A673 (cell line): ENCODE measurements around the gene TCF7L1. TPM values are rescaled to one million over a fixed set of nuclear protein-coding genes. Genes with fewer than 3 reads are reported as not detected.

Source experiments
- BruUV-seq: library from RNA; stranded (reverse); fragments of 400-500 nt; replicated peaks from 2 replicates; lab custom pipeline; 2021; lab: Mats Ljungman, UMichigan
- CTCF ChIA-PET: fragments of 300-600 bp; sonication (Branson Sonifier 250); formaldehyde crosslinking; loops from one replicate; lab custom pipeline; 2022; ENCODE audit warnings: antibody characterized with exemption; lab: Charles Lee
- POLR2A ChIA-PET: fragments of 300-600 bp; sonication (Branson Sonifier 250); formaldehyde crosslinking; loops from one replicate; lab custom pipeline; 2022; ENCODE audit warnings: antibody characterized with exemption; ENCODE audit not compliant: low non-redundant PET; lab: Charles Lee
- DNase-seq: peaks from one replicate; pipeline ENCODE4 v3.0.0-alpha.2; 2015; ENCODE audit warnings: low spot score
- H3K27ac ChIP-seq: fragments of 200-600 bp; sonication (generic); 2 replicates; pipeline ENCODE4 v1.5.1; 2016; ENCODE audit warnings: mixed run types, low read depth, mild to moderate bottlenecking, mixed read lengths, antibody characterized with exemption, low read length; ENCODE audit not compliant: poor library complexity, severe bottlenecking
- H3K27me3 ChIP-seq: fragments of 200-600 bp; sonication (generic); replicated peaks from 2 replicates; pipeline ENCODE4 v1.6.1; 2017; ENCODE audit warnings: mixed run types, low read depth, mild to moderate bottlenecking, mixed read lengths, antibody characterized with exemption, low read length; ENCODE audit not compliant: insufficient read depth, poor library complexity
- H3K36me3 ChIP-seq: fragments of 200-600 bp; sonication (generic); 2 replicates; pipeline ENCODE4 v1.6.1; 2016; ENCODE audit warnings: mixed run types, mild to moderate bottlenecking, mixed read lengths, antibody characterized with exemption, low read length; ENCODE audit not compliant: insufficient read depth, poor library complexity, severe bottlenecking
- H3K4me1 ChIP-seq: fragments of 200-600 bp; sonication (generic); 2 replicates; pipeline ENCODE4 v1.6.1; 2017; ENCODE audit warnings: mixed run types, mild to moderate bottlenecking, mixed read lengths, antibody characterized with exemption, low read length; ENCODE audit not compliant: insufficient read depth, poor library complexity, severe bottlenecking
- H3K4me3 ChIP-seq: fragments of 200-600 bp; sonication (generic); 2 replicates; pipeline ENCODE4 v1.5.1; 2016; ENCODE audit warnings: low read depth, mixed run types, mild to moderate bottlenecking, mixed read lengths, low read length; ENCODE audit not compliant: poor library complexity, severe bottlenecking
- H3K9me3 ChIP-seq: fragments of 200-600 bp; sonication (generic); 2 replicates; pipeline ENCODE4 v1.6.1; 2016; ENCODE audit warnings: mixed run types, low read depth, mild to moderate bottlenecking, mixed read lengths, antibody characterized with exemption, low read length; ENCODE audit not compliant: poor library complexity, severe bottlenecking
- EZH2 ChIP-seq: fragments of 200-600 bp; sonication (generic); IDR thresholded peaks from 2 replicates; pipeline ENCODE4 v1.6.1; 2017; ENCODE audit warnings: borderline replicate concordance, low read depth, mild to moderate bottlenecking, mixed read lengths, antibody characterized with exemption, low read length; ENCODE audit not compliant: poor library complexity, severe bottlenecking
- intact Hi-C: fragments of 100-400 bp; cut with micrococcal nuclease; formaldehyde crosslinking; loops from one replicate; pipeline ENCODE4 v1.10.0; 2022; ENCODE audit not compliant: unreplicated experiment
- total RNA-seq: library from RNA; stranded (reverse); gene quantifications from 2 replicates; pipeline ENCODE4 v1.2.3, GENCODE V29; 2021
- TF ChIP-seq, protein P1 (sequence below): fragments of 300-800, 200-600 bp; sonication (generic); conservative IDR thresholded peaks from 2 replicates; pipeline ENCODE4 v1.5.1; 2017; ENCODE audit warnings: low read depth, mild to moderate bottlenecking, antibody characterized with exemption, low read length, moderate library complexity, mixed read lengths

Gene TCF7L1
- total RNA-seq, 1 experiment from 2014 or later, result 21.9 TPM

- intact Hi-C loops, result no loop called here
- Histone ChIP-seq H3K36me3 (no peaks in the 10 kb centered on the region), H3K4me1 (peaks cover 70% of the 10 kb centered on the region), H3K27me3 (no peaks in the 10 kb centered on the region), H3K27ac (peak overlapping the region; percentile 58), H3K9me3 (no peaks in the 10 kb centered on the region), H3K4me3 (no peak overlapping the region)
- ChIA-PET CTCF (interaction anchor here (0.6 kb wide), 1 partner anchor 126 kb away, joined by 5 read pairs; no protein-coding TSS in a partner anchor), POLR2A (interaction anchor here (0.6 kb wide), 1 partner anchor 106 kb away, joined by 8 read pairs; no protein-coding TSS in a partner anchor)
- TF ChIP-seq, protein P1, sequence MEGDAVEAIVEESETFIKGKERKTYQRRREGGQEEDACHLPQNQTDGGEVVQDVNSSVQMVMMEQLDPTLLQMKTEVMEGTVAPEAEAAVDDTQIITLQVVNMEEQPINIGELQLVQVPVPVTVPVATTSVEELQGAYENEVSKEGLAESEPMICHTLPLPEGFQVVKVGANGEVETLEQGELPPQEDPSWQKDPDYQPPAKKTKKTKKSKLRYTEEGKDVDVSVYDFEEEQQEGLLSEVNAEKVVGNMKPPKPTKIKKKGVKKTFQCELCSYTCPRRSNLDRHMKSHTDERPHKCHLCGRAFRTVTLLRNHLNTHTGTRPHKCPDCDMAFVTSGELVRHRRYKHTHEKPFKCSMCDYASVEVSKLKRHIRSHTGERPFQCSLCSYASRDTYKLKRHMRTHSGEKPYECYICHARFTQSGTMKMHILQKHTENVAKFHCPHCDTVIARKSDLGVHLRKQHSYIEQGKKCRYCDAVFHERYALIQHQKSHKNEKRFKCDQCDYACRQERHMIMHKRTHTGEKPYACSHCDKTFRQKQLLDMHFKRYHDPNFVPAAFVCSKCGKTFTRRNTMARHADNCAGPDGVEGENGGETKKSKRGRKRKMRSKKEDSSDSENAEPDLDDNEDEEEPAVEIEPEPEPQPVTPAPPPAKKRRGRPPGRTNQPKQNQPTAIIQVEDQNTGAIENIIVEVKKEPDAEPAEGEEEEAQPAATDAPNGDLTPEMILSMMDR, result no peak
- TF ChIP-seq EZH2, result no peak
- DNase-seq, result peak; percentile 54
- no TSS peak for BruUV-seq
Observed at GRCh38 chr2:85255813-85256594, 122.8 kb downstream of the TCF7L1 start.

DNA sequence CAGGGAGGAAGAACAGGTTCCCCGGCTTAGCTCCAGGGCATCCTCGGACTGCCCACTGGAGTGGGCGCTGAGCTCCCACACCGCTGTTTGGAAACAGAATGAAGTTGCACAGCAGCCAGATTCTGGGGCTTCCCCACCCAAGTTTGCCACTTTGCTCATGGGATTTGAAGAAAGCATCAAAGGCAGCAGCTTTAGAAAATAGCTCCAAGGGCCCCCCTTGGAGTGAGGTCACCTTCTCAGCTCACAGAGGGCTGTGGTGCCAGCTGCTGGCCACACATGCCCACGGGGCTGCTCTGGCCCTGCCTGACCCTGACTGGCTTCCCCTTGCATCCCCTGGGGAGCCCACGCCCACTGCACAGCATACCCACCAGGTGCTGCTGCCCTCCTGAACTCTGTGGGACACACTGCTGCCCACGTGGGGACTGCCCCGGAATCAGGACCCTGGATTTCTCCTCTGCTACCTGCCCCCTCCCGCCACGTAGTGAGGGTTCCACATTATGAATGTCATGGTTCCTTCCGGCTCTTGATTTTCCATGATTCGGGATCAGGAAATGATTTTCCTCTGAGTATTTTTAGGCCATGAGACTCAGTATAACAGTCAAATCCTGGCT is 124.3 kb downstream of the TCF7L1 start:
- DNase-seq, result no peak
- intact Hi-C loops, result no loop called here
- H3K27ac ChIP-seq, result no peak overlapping the region
- CTCF ChIA-PET, result no interaction called here
- no peaks in the 10 kb centered on the region for H3K9me3 ChIP-seq
- POLR2A ChIA-PET, result no interaction called here
- no peak overlapping the region for H3K4me3 ChIP-seq
- H3K36me3 ChIP-seq, result no peaks in the 10 kb centered on the region
- BruUV-seq, result no TSS peak
- peaks cover 66% of the 10 kb centered on the region for H3K4me1 ChIP-seq
- no peaks in the 10 kb centered on the region for H3K27me3 ChIP-seq
- no peak for TF ChIP-seq EZH2
- TF ChIP-seq, protein P1, result no peak

DNA sequence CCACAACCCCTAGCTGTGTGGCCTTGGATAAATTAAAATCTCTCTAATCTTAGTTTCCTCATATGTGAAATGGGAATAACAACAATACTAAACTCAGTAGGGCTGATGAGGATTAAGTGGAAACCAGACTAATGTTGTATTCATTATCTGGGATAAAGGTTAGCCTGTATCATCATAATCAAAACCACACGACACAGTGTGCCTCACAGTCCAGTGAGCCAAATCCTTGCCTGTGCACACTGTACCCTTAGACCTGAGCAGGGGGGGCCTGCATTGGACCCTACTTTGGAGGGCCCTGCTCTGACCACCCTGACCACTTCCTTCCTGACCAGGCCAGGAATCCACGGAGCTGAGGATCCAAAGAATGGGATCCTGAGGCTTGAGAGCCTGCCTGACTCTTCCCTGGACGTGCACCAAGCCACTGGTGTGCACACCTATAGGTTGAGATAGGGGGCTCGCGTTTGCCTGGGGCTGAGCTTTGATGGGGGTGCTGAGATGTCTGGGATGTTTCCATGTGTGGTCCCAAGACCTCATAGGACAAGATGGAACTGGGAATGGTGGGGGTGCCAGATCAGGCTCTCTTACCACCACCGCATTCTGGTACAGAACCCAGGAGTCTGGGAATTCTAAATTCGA is 124.9 kb downstream of the TCF7L1 start:
- H3K4me1 ChIP-seq, result peaks cover 64% of the 10 kb centered on the region
- no TSS peak for BruUV-seq
- ChIA-PET CTCF (no interaction called here), POLR2A (no interaction called here)
- H3K36me3 ChIP-seq, result no peaks in the 10 kb centered on the region
- no peaks in the 10 kb centered on the region for H3K27me3 ChIP-seq
- H3K4me3 ChIP-seq, result no peak overlapping the region
- no peak for DNase-seq
- H3K9me3 ChIP-seq, result no peaks in the 10 kb centered on the region
- intact Hi-C loops, result no loop called here
- H3K27ac ChIP-seq, result peak overlapping the region; percentile 19
- no peak for TF ChIP-seq EZH2
